OCI-LY3 (cell line): ENCODE measurements around the gene ZNF692.

Experiments used
- CTCF ChIP-seq: fragments of 200-600, 300-600 bp; sonication (generic); IDR thresholded peaks from 2 replicates; pipeline ENCODE4 v1.5.1; 2014; ENCODE audit warnings: antibody characterized with exemption, low read length, low read depth
- EZH2phosphoT487 ChIP-seq: fragments of 200-600 bp; shearing (Covaris generic); IDR thresholded peaks from 2 replicates; pipeline ENCODE4 v1.6.1; 2018; ENCODE audit warnings: antibody characterized with exemption, mixed run types, low read depth

- TF ChIP-seq CTCF (no peak), EZH2phosphoT487 (no peak)
Measured at GRCh38 chr1:248904437-248905216, 45.7 kb upstream of the ZNF692 start.
